ENCODE measurements around the gene ELK3.

ELK3 gene

GRCh38 chr12:96190413-96191108, 3.6 kb upstream of the ELK3 start:
- Histone ChIP-seq H4K8ac (ENCODE audit: low read depth, low read length) (no peak overlapping the region), H2BK15ac (replicated peaks; ENCODE audit: low read depth) (no peak overlapping the region), H3K4ac (ENCODE audit: low read depth, low read length) (no peak overlapping the region), H3K23ac (ENCODE audit: low read length) (no peak overlapping the region), H3K36me3 (ENCODE audit: control insufficient read depth, insufficient read depth, low read length) (no peaks in the 10 kb centered on the region), H2AK5ac (ENCODE audit: low read length) (no peak overlapping the region), H3K18ac (ENCODE audit: low read length) (no peak overlapping the region), H3K4me1 (ENCODE audit: control insufficient read depth, low read depth, low read length) (no peaks in the 10 kb centered on the region), H3K79me2 (ENCODE audit: control insufficient read depth, insufficient read depth, low read length) (no peaks in the 10 kb centered on the region), H3K27me3 (ENCODE audit: insufficient read depth, low read length, poor library complexity) (no peaks in the 10 kb centered on the region), H3K4me2 (ENCODE audit: low read length) (no peak overlapping the region), H2BK5ac (ENCODE audit: low read length) (no peak overlapping the region), H2BK120ac (ENCODE audit: low read depth, low read length) (no peak overlapping the region), H3K27ac (ENCODE audit: low read depth, low read length) (no peak overlapping the region), H3K9ac (ENCODE audit: low read length) (no peak overlapping the region), H4K5ac (ENCODE audit: low read length) (no peak overlapping the region), H3K79me1 (ENCODE audit: low read length) (no peaks in the 10 kb centered on the region), H3K4me3 (ENCODE audit: low read length) (no peak overlapping the region), H3K56ac (ENCODE audit: low read length) (no peak overlapping the region)
- DNase-seq = no peak
- WGBS (ENCODE audit: extremely low coverage, insufficient coverage, low lambda C conversion rate) = no CpG with 5 or more reads among the region's 10 CpGs

GRCh38 chr12:96192926-96193573, 1.1 kb upstream of the ELK3 start:
- Histone ChIP-seq H3K4me1 (ENCODE audit: control insufficient read depth, low read depth, low read length) (no peaks in the 10 kb centered on the region), H3K4ac (ENCODE audit: low read depth, low read length) (no peak overlapping the region), H2AK5ac (ENCODE audit: low read length) (no peak overlapping the region), H4K8ac (ENCODE audit: low read depth, low read length) (no peak overlapping the region), H3K23ac (ENCODE audit: low read length) (no peak overlapping the region), H3K79me1 (ENCODE audit: low read length) (peaks cover 2% of the 10 kb centered on the region), H3K4me2 (ENCODE audit: low read length) (no peak overlapping the region), H3K56ac (ENCODE audit: low read length) (no peak overlapping the region), H2BK15ac (replicated peaks; ENCODE audit: low read depth) (no peak overlapping the region), H3K36me3 (ENCODE audit: control insufficient read depth, insufficient read depth, low read length) (no peaks in the 10 kb centered on the region), H3K79me2 (ENCODE audit: control insufficient read depth, insufficient read depth, low read length) (peaks cover 6% of the 10 kb centered on the region), H4K5ac (ENCODE audit: low read length) (no peak overlapping the region), H3K4me3 (ENCODE audit: low read length) (no peak overlapping the region), H2BK5ac (ENCODE audit: low read length) (no peak overlapping the region), H3K27ac (ENCODE audit: low read depth, low read length) (no peak overlapping the region), H3K18ac (ENCODE audit: low read length) (peak overlapping the region; percentile 7), H2BK120ac (ENCODE audit: low read depth, low read length) (no peak overlapping the region), H3K9ac (ENCODE audit: low read length) (no peak overlapping the region), H3K27me3 (ENCODE audit: insufficient read depth, low read length, poor library complexity) (no peaks in the 10 kb centered on the region)
- WGBS (ENCODE audit: extremely low coverage, insufficient coverage, low lambda C conversion rate) = no CpG with 5 or more reads among the region's 9 CpGs
- no peak for DNase-seq

- peaks cover 8% of the 10 kb centered on the region for H3K79me2 ChIP-seq (ENCODE audit: control insufficient read depth, insufficient read depth, low read length)
- H3K18ac ChIP-seq (ENCODE audit: low read length) = peak overlapping the region; percentile 100
- H3K36me3 ChIP-seq (ENCODE audit: control insufficient read depth, insufficient read depth, low read length) = no peaks in the 10 kb centered on the region
- peak overlapping the region; percentile 45 for H3K4me2 ChIP-seq (ENCODE audit: low read length)
- H2BK120ac ChIP-seq (ENCODE audit: low read depth, low read length) = peak overlapping the region; percentile 66
- H3K23ac ChIP-seq (ENCODE audit: low read length) = no peak overlapping the region
- peak overlapping the region; percentile 78 for H3K9ac ChIP-seq (ENCODE audit: low read length)
- H3K4me3 ChIP-seq (ENCODE audit: low read length) = peak overlapping the region; percentile 71
- no peaks in the 10 kb centered on the region for H3K4me1 ChIP-seq (ENCODE audit: control insufficient read depth, low read depth, low read length)
- peaks cover 4% of the 10 kb centered on the region for H3K79me1 ChIP-seq (ENCODE audit: low read length)
- peak overlapping the region; percentile 76 for H3K27ac ChIP-seq (ENCODE audit: low read depth, low read length)
- H2AK5ac ChIP-seq (ENCODE audit: low read length) = no peak overlapping the region
- no peak overlapping the region for H4K5ac ChIP-seq (ENCODE audit: low read length)
- no peak for DNase-seq
- peak overlapping the region; percentile 94 for H3K56ac ChIP-seq (ENCODE audit: low read length)
- peak overlapping the region; percentile 98 for H3K4ac ChIP-seq (ENCODE audit: low read depth, low read length)
- WGBS (ENCODE audit: extremely low coverage, insufficient coverage, low lambda C conversion rate) = no CpG with 5 or more reads among the region's 24 CpGs
- no peak overlapping the region for H2BK5ac ChIP-seq (ENCODE audit: low read length)
- H3K27me3 ChIP-seq (ENCODE audit: insufficient read depth, low read length, poor library complexity) = no peaks in the 10 kb centered on the region
- no peak overlapping the region for H4K8ac ChIP-seq (ENCODE audit: low read depth, low read length)
- H2BK15ac ChIP-seq (replicated peaks; ENCODE audit: low read depth) = peak overlapping the region; percentile 86
These were observed 358 bp downstream of the ELK3 start for GRCh38 chr12:96194576-96194889.

GRCh38 chr12:96194971-96195844, 1.0 kb downstream of the ELK3 start:
- Histone ChIP-seq H3K4me3 (ENCODE audit: low read length) (peak overlapping the region; percentile 73), H3K36me3 (ENCODE audit: control insufficient read depth, insufficient read depth, low read length) (no peaks in the 10 kb centered on the region), H3K79me2 (ENCODE audit: control insufficient read depth, insufficient read depth, low read length) (peaks cover 8% of the 10 kb centered on the region), H3K4me1 (ENCODE audit: control insufficient read depth, low read depth, low read length) (no peaks in the 10 kb centered on the region), H2BK5ac (ENCODE audit: low read length) (peak overlapping the region; percentile 41), H3K18ac (ENCODE audit: low read length) (peak overlapping the region; percentile 100), H4K8ac (ENCODE audit: low read depth, low read length) (peak overlapping the region; percentile 100), H3K9ac (ENCODE audit: low read length) (peak overlapping the region; percentile 87), H3K4me2 (ENCODE audit: low read length) (peak overlapping the region; percentile 86), H3K56ac (ENCODE audit: low read length) (peak overlapping the region; percentile 94), H2AK5ac (ENCODE audit: low read length) (no peak overlapping the region), H3K79me1 (ENCODE audit: low read length) (peaks cover 4% of the 10 kb centered on the region), H2BK120ac (ENCODE audit: low read depth, low read length) (peak overlapping the region; percentile 93), H2BK15ac (replicated peaks; ENCODE audit: low read depth) (peak overlapping the region; percentile 100), H3K27ac (ENCODE audit: low read depth, low read length) (peak overlapping the region; percentile 55), H3K4ac (ENCODE audit: low read depth, low read length) (peak overlapping the region; percentile 98), H3K23ac (ENCODE audit: low read length) (peak overlapping the region; percentile 80), H4K5ac (ENCODE audit: low read length) (no peak overlapping the region), H3K27me3 (ENCODE audit: insufficient read depth, low read length, poor library complexity) (no peaks in the 10 kb centered on the region)
- peak; percentile 84 for DNase-seq
- WGBS (ENCODE audit: extremely low coverage, insufficient coverage, low lambda C conversion rate) = no CpG with 5 or more reads among the region's 44 CpGs

- Histone ChIP-seq H2BK15ac (replicated peaks; ENCODE audit: low read depth) (peak overlapping the region; percentile 100), H3K4me1 (ENCODE audit: control insufficient read depth, low read depth, low read length) (no peaks in the 10 kb centered on the region), H3K79me2 (ENCODE audit: control insufficient read depth, insufficient read depth, low read length) (peaks cover 10% of the 10 kb centered on the region), H2BK5ac (ENCODE audit: low read length) (no peak overlapping the region), H3K36me3 (ENCODE audit: control insufficient read depth, insufficient read depth, low read length) (no peaks in the 10 kb centered on the region), H3K4me2 (ENCODE audit: low read length) (peak overlapping the region; percentile 48), H3K18ac (ENCODE audit: low read length) (peak overlapping the region; percentile 100), H3K9ac (ENCODE audit: low read length) (peak overlapping the region; percentile 57), H3K27ac (ENCODE audit: low read depth, low read length) (peak overlapping the region; percentile 93), H2BK120ac (ENCODE audit: low read depth, low read length) (peak overlapping the region; percentile 93), H2AK5ac (ENCODE audit: low read length) (no peak overlapping the region), H3K27me3 (ENCODE audit: insufficient read depth, low read length, poor library complexity) (no peaks in the 10 kb centered on the region), H3K4me3 (ENCODE audit: low read length) (no peak overlapping the region), H3K79me1 (ENCODE audit: low read length) (peaks cover 4% of the 10 kb centered on the region), H4K5ac (ENCODE audit: low read length) (no peak overlapping the region), H4K8ac (ENCODE audit: low read depth, low read length) (peak overlapping the region; percentile 100), H3K4ac (ENCODE audit: low read depth, low read length) (peak overlapping the region; percentile 90), H3K56ac (ENCODE audit: low read length) (peak overlapping the region; percentile 94), H3K23ac (ENCODE audit: low read length) (no peak overlapping the region)
- no CpG with 5 or more reads among the region's 14 CpGs for WGBS (ENCODE audit: extremely low coverage, insufficient coverage, low lambda C conversion rate)
- DNase-seq = peak; percentile 89
These were observed 1.8 kb downstream of the ELK3 start for GRCh38 chr12:96195845-96196451.
